Coronary artery (tissue), 2 donors: ENCODE measurements around the gene SV2C.
"Not testable (repeated sequence)": the region's sequence is repeated elsewhere in the genome, so short reads cannot be mapped to it uniquely, and the experiment has no call there.

Experiments
- DNase-seq: peaks from one replicate; pipeline ENCODE4 v3.0.0-alpha.2; 2017; ENCODE audit warnings: low spot score
- H3K27ac ChIP-seq, 2 donors: fragments of 200-600 bp; sonication (generic); one replicate each; pipeline ENCODE4 v1.5.1; 2016 to 2019
- H3K4me3 ChIP-seq: fragments of 200-600 bp; sonication (generic); 2 replicates; pipeline ENCODE4 v1.5.1; 2016; ENCODE audit warnings: mild to moderate bottlenecking, moderate library complexity
- CTCF ChIP-seq: fragments of 200-600 bp; sonication (generic); IDR thresholded peaks from one replicate; pipeline ENCODE4 v1.5.1; 2019; ENCODE audit warnings: antibody characterized with exemption

Gene SV2C

DNA sequence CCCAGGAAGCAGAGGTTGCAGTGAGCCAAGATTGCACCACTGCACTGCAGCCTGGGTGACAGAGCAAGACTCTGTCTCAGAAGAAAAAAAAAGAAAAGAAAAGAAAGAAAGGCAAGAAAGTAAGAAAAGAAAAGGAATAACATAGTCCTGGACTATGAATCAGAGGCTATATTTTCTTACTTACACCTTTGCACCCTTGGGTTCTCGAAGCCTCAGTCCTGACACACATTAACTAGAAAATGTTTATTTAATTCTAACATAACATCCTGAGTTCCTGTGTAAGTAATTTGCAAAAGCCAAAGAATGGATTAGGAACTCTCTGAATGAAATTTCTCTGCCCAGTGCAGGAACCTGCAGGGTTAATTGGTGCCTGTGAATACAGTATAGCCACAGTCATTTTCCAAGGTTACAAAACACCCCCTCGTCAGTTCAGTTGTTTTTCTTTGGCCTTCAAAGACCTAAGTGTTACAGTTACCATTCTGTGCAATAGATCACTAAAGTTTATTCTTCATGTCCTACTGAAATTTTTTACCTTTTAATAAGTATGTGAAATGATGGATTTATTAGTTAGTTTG, 147.6 kb downstream of the SV2C start:
- no peak overlapping the region for H3K4me3 ChIP-seq
- no peak for TF ChIP-seq CTCF
- H3K27ac ChIP-seq: no peak overlapping the region
- no peak for DNase-seq

DNA sequence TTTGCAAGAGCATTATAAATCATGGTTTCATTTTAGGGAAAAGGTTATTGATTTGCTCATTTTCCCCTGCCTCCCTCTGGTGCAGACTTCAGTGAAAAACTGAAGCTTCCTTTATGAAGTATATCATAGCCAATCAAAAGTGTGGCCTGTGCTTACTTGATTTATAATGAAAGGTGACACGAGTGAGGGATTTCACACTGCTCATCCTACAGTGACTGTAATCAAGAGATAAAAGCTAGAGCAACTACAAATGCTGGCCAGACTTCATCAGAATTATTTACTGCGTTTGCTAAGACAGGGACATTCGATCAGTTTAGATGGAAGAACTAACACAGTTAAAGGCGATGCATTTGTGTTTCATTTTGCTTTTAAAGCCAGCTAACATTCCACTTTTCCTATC, 151.5 kb downstream of the SV2C start:
- DNase-seq: no peak
- Histone ChIP-seq H3K27ac (no peak overlapping the region), H3K4me3 (no peak overlapping the region)
- TF ChIP-seq CTCF: no peak

GRCh38 chr5:76236684-76237083, 153.5 kb downstream of the SV2C start:
- Histone ChIP-seq H3K27ac (no peak overlapping the region), H3K4me3 (no peak overlapping the region)
- no peak for TF ChIP-seq CTCF
- no peak for DNase-seq

GRCh38 chr5:76240336-76240735, 157.2 kb downstream of the SV2C start:
- H3K4me3 ChIP-seq: no peak overlapping the region
- TF ChIP-seq CTCF: no peak
- H3K27ac ChIP-seq: no peak overlapping the region
- DNase-seq: no peak

- not testable (repeated sequence) for DNase-seq, H3K4me3 ChIP-seq, H3K27ac ChIP-seq
These were observed 159.0 kb downstream of the SV2C start for GRCh38 chr5:76242155-76242554.

- no peak for DNase-seq
- H3K27ac ChIP-seq: no peak overlapping the region
- H3K4me3 ChIP-seq: no peak overlapping the region
- TF ChIP-seq CTCF: no peak
These were observed 162.4 kb downstream of the SV2C start for GRCh38 chr5:76245590-76245989.

DNA sequence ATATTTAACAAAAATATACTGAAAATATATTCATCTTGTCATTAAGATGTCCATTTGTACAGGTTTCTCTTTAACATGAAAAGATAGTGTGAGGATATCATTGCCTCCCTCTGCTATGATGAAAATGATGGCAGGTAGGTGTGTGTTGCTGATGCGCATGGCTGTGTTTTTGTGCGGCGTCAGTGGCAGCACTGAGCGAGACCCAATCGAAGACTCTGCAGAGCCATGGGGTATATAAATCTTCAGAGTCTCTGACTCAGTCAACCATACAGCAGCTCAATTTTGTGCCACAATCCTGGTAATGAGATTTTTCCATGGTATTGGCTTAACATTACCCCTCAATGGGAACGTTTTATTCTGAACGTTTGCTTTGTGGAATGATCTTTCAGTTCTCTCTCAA, 166.4 kb downstream of the SV2C start:
- H3K27ac ChIP-seq: no peak overlapping the region
- no peak for TF ChIP-seq CTCF
- no peak overlapping the region for H3K4me3 ChIP-seq
- DNase-seq: no peak

DNA sequence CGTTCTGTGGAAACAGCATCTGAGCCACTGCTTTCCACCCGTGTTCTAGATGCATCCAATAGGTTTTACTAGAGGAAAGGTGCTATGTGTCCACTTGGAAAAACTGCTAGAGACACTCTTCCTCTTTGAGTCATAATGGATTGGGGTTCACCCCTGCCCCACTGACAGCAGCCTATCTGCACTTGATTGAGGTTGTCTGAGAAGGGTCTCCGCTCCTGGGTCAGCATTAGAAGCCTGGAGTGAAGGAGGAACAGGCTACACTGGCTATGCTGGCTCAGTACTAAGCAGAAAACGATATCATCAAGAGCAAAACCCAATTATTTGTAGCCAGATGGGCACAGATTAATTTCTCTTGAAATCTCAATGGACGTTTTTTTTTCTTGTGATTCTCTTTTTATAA, 167.3 kb downstream of the SV2C start:
- Histone ChIP-seq H3K27ac (no peak overlapping the region), H3K4me3 (no peak overlapping the region)
- no peak for TF ChIP-seq CTCF
- DNase-seq: no peak
